HG03039 (cell line): ENCODE data around the gene NBPF3.
"Not testable (repeated sequence)": the region's sequence is repeated elsewhere in the genome, so short reads cannot be mapped to it uniquely, and the experiment has no call there.

Experiments
- ATAC-seq: cut with Tn5 transposase; IDR thresholded peaks from one replicate; pipeline ENCODE4 v1.9.1; 2021; ENCODE audit warnings: mild to moderate bottlenecking, moderate library complexity; ENCODE audit not compliant: unreplicated experiment

NBPF3 gene

DNA sequence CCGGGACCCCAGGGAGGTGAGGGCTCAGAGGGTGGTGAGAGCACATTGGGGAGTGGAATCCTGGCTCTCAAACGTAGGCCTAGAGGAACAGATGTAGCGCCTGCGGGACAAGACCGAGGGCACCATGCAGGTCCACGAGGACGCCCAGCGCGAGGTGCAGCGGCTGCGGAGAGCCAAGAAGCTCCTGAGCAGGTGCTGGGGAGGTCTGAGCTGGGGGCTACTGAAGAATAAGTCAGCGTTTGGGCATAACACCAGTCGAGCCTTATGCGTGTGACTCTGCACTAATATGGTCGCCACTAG lies 2.6 kb upstream of the NBPF3 start:
- ATAC-seq, result no peak

DNA sequence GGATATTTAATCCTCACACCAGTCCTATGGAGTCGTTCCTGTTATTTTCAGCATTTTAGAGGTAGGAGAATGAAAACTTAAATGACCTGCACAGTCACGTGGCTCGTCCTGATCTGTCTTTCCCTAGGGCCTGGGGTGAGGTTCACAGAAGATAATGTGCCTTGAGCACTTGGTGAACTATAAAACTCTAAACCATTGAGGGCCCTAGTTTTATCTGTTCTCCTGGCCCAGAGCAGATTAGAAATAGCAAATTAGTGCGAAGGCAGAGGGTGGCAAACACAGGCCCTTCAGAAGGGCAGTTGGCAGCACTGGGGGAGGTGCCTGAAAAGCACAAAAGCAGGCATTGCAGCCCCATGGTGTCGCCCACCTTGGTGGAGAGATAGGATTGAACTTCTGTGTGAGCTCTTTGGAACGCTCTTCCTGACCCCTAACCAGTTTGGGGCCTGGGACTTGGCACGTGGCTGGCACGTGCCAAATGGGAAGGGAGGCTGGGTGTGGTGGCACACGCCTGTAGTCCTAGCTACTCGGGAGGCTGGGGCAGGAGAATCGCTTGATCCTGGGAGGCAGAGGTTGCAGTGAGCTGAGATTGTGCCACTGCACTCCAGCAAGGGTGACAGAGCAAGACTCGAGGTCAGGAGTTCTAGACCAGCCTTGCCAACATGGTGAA lies 1.2 kb upstream of the NBPF3 start:
- ATAC-seq, result not testable (repeated sequence)

GRCh38 chr1:21439345-21439720 lies 604 bp upstream of the NBPF3 start:
- no peak for ATAC-seq

- not testable (repeated sequence) for ATAC-seq
These were observed 741 bp downstream of the NBPF3 start for GRCh38 chr1:21440630-21441125.

- ATAC-seq, result not testable (repeated sequence)
These were observed 6.7 kb downstream of the NBPF3 start for GRCh38 chr1:21446647-21447046.

DNA sequence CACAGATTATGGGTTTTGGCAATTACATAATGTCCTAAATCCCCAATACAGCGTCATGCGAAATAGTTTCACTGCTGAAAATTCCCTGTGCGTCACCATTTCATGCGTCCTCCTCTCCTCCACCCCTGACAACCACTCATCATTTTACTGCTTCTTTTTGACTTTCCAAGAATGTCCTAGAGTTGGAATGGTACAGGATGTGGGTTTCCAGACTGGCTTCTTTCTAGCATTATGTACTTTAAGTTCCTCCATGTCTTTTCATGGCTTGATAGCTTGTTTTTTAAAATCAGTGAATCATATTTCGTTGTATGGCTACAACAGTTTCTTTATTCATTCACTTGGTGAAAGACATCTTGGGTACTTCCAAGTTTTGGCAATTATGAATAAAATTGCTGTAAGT lies 7.4 kb downstream of the NBPF3 start:
- no peak for ATAC-seq

GRCh38 chr1:21449906-21450305 lies 10.0 kb downstream of the NBPF3 start:
- ATAC-seq, result no peak

- no peak for ATAC-seq
These were observed 11.3 kb downstream of the NBPF3 start for GRCh38 chr1:21451212-21451611.

GRCh38 chr1:21451981-21452411 lies 12.1 kb downstream of the NBPF3 start:
- ATAC-seq, result no peak

DNA sequence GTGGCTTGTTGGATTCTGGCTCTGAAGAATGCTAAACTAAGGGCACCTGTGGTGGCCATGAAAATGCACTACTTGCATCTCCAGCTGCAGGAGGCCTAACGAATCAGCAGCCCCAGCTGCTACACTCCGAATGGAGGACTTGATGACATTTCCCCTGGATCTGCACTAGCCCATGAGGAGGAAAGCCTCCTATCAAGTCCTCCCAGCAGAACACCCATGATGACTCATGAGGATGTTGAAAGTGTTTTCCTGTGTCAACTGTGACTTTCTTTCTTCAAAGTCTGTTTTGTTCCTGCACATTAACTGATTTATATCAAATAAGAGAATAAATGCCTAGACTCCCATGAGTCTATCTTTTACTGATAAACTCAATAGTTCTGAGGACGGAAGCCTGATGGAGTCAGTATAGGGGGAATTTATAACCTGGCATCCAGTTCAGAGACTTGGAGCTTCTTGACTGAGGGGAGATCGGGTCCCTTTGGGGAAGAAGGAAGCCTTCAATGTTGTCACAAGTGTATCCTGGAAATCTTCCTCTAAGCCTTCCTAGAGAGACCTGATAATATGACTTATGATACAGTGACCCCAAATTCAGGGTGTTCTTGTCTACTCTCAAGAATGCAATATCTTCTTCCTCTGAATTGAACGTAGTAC lies 14.2 kb downstream of the NBPF3 start:
- not testable (repeated sequence) for ATAC-seq

DNA sequence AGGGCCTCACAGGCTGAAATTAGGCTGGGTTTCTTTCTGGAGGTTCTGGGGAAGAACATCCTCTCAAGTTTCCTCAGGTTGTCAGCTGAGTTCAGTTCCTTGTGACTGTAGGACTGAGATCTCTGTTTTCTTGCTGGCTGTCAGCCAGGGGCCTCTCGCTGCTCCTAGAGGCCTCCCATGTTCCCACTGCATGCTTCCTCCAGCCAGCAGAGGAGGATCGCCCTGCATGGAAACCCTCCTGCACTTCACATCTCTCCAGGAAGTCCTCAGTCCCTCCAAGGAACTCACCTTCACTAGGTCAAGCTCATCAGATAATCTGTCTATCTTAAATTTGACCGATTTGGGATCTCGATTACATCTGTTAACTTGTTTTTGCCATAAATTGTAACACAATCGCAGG lies 15.0 kb downstream of the NBPF3 start:
- ATAC-seq, result not testable (repeated sequence)

GRCh38 chr1:21457654-21458053 lies 17.7 kb downstream of the NBPF3 start:
- no peak for ATAC-seq

DNA sequence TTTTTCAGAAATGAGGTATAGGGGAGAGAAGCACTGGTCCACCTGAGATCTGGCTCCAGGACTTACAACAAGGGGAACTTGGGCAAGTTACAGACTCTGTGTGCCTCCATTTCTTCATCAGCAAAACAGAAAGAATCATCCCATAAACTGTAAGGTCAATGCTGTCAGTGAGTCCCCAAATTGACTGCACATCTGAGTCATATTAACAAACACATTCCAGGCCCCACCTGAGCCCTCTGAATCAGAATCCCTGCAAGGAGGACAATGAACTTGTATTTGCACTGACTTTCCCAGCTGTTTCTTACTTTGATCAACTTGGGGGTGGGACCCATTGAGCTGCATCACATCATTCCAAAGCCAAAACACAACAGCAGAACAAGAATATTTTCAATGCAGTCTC lies 25.2 kb downstream of the NBPF3 start:
- ATAC-seq, result not testable (repeated sequence)

DNA sequence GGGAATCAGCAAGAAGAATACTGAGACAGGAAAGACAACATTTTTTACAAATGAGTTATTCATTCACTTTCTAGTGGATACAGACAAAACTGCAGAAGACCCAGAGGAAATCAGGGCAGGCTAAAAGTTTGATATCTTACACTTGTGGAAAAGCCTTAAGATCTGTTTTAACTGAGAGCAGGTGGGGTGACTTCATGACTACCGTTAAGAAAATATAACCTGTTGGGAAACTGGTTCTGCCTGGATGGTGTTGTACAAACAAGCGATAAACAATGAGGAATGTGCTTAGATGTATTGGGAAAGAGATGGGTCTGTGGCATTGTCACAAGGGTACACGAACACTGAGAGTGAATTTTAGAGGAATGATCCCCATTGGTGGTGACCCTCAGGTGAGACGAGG lies 28.0 kb downstream of the NBPF3 start:
- ATAC-seq, result not testable (repeated sequence)

- ATAC-seq, result no peak
These were observed 28.7 kb downstream of the NBPF3 start for GRCh38 chr1:21468599-21468998.

DNA sequence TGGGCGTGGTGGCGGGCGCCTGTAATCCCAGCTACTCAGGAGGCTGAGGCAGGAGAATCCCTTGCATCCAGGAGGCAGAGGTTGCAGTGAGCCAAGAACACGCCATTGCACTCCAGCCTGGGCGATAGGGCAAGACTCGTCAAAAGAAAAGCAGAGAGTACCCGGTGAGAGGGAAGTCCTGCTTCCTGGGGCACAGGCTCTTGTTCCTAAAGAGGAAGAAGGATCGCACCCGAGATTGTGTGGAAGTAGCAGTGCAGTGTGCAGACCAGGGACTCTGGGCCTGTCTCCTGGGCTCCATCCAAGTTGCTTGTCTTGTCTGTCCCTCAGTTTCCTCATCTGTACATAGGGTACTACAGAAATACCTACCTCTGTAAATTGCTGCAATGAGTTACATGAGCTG lies 29.6 kb downstream of the NBPF3 start:
- ATAC-seq, result no peak

DNA sequence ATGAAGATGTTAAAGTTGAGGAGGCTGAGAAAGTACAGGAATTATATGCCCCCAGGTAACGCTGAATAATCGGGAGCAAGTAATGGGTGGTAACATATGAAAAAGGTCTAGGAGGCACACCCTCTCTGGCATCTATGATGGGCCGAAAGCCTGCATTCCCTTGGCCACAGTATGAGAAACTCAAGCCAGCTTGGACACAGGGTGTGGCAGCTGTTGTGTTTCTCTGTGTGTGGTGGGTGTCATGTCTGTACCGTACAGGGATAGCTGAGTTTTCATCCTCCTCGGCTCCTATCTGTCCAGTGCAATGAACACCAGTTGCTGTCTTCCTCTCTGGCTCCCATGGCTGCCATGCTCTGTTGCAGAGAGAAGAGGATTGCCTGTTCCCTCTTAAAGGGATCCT lies 32.9 kb downstream of the NBPF3 start:
- no peak for ATAC-seq

DNA sequence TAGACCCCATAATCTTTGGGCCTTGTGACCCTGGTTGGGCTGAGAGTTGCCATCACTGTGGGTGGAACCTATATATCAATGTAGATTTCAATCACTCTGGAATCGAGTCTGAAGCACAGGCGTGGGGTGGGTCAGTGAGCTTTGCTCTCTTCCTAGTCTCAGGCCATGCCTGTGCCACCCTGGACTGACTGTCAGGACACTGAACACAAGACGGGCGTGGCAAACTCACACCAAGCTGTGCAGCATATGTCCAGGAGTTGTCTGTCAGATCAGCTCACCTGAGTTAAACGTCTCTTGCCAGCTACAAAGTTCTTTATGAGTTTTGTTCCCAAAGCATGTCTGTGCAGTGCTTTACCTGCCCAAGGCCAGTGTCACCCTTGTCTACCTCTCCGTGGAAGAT lies 38.4 kb downstream of the NBPF3 start:
- no peak for ATAC-seq

DNA sequence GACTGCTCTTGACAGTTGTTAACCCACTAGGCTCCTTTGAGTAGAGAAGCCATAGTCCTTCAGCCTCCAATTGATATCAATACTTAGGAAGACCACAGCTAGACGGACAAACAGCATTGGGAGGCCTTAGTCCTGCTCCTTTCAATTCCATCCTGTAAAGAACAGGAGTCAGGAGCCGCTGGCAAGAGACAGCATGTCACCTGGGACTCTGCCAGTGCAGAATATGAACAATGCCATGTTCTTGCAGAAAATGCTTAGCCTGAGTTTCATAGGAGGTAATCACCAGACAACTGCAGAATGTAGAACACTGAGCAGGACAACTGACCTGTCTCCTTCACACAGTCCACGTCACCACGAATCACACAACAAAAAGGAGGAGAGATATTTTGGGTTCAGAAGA lies 43.9 kb downstream of the NBPF3 start:
- not testable (repeated sequence) for ATAC-seq

GRCh38 chr1:21489146-21489545 lies 49.2 kb downstream of the NBPF3 start:
- no peak for ATAC-seq

DNA sequence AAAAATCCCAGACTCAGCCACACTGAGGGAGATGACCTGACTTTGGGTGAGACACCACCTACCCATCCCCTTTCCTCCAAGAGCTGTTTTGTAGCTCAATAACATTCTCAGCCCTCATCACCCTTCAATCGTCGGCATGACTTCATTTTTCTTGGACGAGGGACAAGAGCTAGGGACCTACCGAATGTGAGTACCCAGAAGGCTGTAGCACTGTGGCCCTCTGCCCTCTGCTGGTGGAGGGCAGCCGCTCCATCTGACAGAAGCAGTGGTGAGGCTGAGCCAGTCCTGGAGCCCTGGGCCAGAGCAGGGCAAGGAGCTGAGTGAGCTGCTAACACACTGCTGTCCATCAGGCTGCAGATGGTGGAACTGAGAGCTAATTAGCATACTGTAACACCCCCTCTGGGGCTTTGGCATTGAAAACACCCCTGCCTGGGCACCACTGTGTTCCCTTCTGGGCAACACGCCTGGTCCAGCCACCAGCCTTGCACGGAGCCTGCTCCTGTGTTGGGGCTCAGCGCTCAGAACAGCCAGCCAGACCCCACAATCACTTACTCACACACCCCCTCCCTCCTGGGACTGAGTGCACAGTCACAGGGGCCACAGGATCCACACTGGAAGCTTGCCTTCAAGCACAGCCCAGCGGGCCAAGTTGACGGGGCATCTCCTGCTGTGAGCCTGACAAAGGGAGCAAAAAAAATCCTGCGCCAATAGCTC lies 51.0 kb downstream of the NBPF3 start:
- no peak for ATAC-seq
